GM12892 (cell line): Measurements from ENCODE around the gene GAB2.

Experiments
- POLR2A ChIP-seq: IDR thresholded peaks from 2 replicates; pipeline ENCODE4 v1.6.1; 2011; ENCODE audit warnings: low read depth, low read length, control low read depth
- POLR2AphosphoS5 ChIP-seq: IDR thresholded peaks from 2 replicates; pipeline ENCODE4 v1.6.1; 2011; ENCODE audit warnings: low read depth, low read length, control low read depth
- TAF1 ChIP-seq: IDR thresholded peaks from 2 replicates; pipeline ENCODE4 v1.6.1; 2011; ENCODE audit warnings: low read depth, mild to moderate bottlenecking, control low read depth, low read length, borderline replicate concordance

DNA sequence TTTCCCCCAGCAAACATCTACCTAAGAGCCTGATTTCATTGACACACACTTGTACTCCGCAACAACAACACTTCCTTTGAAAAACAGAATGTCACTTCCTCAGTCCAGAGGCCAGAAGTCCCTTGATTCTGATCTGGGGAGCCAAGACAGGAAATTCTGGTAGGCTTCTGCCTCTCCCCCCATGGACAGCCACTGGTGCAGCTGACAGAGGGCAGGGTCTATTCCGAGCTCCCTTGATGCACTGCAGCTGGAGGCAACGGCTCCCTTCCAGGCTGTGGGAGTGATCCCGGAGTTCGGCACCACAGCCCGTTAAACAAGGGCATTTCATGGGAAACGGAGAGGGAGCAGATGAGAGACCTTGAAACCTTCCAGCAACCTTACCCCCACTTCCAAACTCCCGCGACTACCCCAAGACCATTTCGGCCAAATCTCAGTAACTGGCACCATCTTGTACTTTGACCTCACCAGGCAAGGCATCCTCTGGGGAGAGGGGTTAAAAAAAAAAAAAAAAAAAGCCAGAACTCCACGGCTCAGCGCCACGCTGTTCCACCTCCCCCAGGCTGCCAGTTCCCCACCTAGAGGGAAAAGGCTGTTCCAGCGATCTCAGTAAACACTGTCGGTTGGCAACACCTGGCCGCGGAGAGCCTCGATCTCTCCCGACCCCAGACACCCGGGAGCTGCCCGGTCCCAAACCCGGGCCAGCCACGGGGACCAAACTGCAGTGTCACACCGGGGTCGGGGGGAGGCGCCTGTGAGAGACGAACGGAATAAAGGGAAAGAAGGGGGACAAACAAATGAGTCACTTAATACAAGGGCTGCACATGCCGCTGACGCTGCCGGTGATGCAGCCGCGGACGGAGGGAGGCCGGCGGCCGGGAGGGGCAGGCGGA is 1.1 kb downstream of the GAB2 start:
- no peak; the same call in 1 of the 2 replicates for TF ChIP-seq POLR2A
- no peak for TF ChIP-seq POLR2AphosphoS5
- TF ChIP-seq TAF1, result no peak
